UCSD-AML1 (cell line): ENCODE data around the gene SH2D1B.
A peak's percentile ranks its signal among the peaks of the same experiment; 100 is the strongest.
"Not testable (repeated sequence)": the region's sequence is repeated elsewhere in the genome, so short reads cannot be mapped to it uniquely, and the experiment has no call there.

Experiments
- DNase-seq: peaks from one replicate; lab custom pipeline; 2025; ENCODE audit not compliant: unreplicated experiment; lab: John Stamatoyannopoulos, UW

SH2D1B gene

GRCh38 chr1:162412002-162412401 is at the start of gene SH2D1B:
TSS of gene SH2D1B (minus strand) at chr1:162412136. CDS start at chr1:162412016, 120 bp downstream.
- no peak for DNase-seq

- no peak for DNase-seq
Measured at GRCh38 chr1:162458236-162458635, 46.3 kb upstream of the SH2D1B start.

GRCh38 chr1:162456323-162456722 is 44.4 kb upstream of the SH2D1B start:
- no peak for DNase-seq

- DNase-seq = not testable (repeated sequence)
Measured at GRCh38 chr1:162454361-162454760, 42.4 kb upstream of the SH2D1B start.

- no peak for DNase-seq
Measured at GRCh38 chr1:162446946-162447345, 35.0 kb upstream of the SH2D1B start.

- no peak for DNase-seq
Measured at GRCh38 chr1:162444903-162445302, 33.0 kb upstream of the SH2D1B start.

GRCh38 chr1:162432977-162433713 is 21.2 kb upstream of the SH2D1B start:
- not testable (repeated sequence) for DNase-seq

- DNase-seq = no peak
Measured at GRCh38 chr1:162430583-162430982, 18.6 kb upstream of the SH2D1B start.

GRCh38 chr1:162422662-162423375 is 10.9 kb upstream of the SH2D1B start:
- peak; percentile 16 for DNase-seq

GRCh38 chr1:162421258-162422164 is 9.6 kb upstream of the SH2D1B start:
- DNase-seq = no peak

- DNase-seq = no peak
Measured at GRCh38 chr1:162420120-162420519, 8.2 kb upstream of the SH2D1B start.

- not testable (repeated sequence) for DNase-seq
Measured at GRCh38 chr1:162419450-162419931, 7.6 kb upstream of the SH2D1B start.

- DNase-seq = not testable (repeated sequence)
Measured at GRCh38 chr1:162418584-162418983, 6.6 kb upstream of the SH2D1B start.

- DNase-seq = no peak
Measured at GRCh38 chr1:162417650-162418049, 5.7 kb upstream of the SH2D1B start.

GRCh38 chr1:162416909-162417308 is 5.0 kb upstream of the SH2D1B start:
- DNase-seq = no peak

GRCh38 chr1:162416215-162416614 is 4.3 kb upstream of the SH2D1B start:
- DNase-seq = no peak

- DNase-seq = no peak
Measured at GRCh38 chr1:162407539-162407938, 4.4 kb downstream of the SH2D1B start.

GRCh38 chr1:162406811-162407210 is 5.1 kb downstream of the SH2D1B start:
- DNase-seq = no peak

GRCh38 chr1:162405800-162406199 is 6.1 kb downstream of the SH2D1B start:
- DNase-seq = no peak

- no peak for DNase-seq
Measured at GRCh38 chr1:162404550-162405160, 7.3 kb downstream of the SH2D1B start.
